Natural killer cell (primary cell): ENCODE measurements around the gene PHACTR1. TPM values are rescaled to one million over a fixed set of nuclear protein-coding genes. Genes with fewer than 3 reads are reported as not detected.

Experiments
- ATAC-seq, 3 donors: fragments of 150-1000 bp in 2 of 3; fragments of 200-7000 bp in 1 of 3; cut with Tn5 transposase; 1 replicate in 1 of 3; 2 replicates in 2 of 3; pipeline ENCODE4 v1.10.0; 2021; ENCODE audit warnings: mild to moderate bottlenecking in 2 of 3, moderate library complexity in 2 of 3
- DNase-seq, 2 donors: peaks; one replicate each; pipeline versions ENCODE4 v3.0.0 to v3.0.0-alpha.2; 2013 to 2021; ENCODE audit warnings: mixed read lengths in 1 of 2
- H3K27ac ChIP-seq: one replicate; pipeline ENCODE4 v1.5.1; 2013; ENCODE audit warnings: mild to moderate bottlenecking, low read length
- H3K27me3 ChIP-seq: one replicate; pipeline ENCODE4 v1.6.1; 2013; ENCODE audit warnings: low read length; ENCODE audit not compliant: control insufficient read depth, insufficient read depth
- H3K36me3 ChIP-seq: one replicate; pipeline ENCODE4 v1.6.1; 2013; ENCODE audit warnings: low read length; ENCODE audit not compliant: control insufficient read depth, insufficient read depth
- H3K4me1 ChIP-seq: one replicate; pipeline ENCODE4 v1.6.1; 2013; ENCODE audit warnings: low read length; ENCODE audit not compliant: control insufficient read depth, insufficient read depth
- H3K4me3 ChIP-seq: one replicate; pipeline ENCODE4 v1.5.1; 2013; ENCODE audit warnings: low read length
- H3K9me3 ChIP-seq: one replicate; pipeline ENCODE4 v1.6.1; 2013; ENCODE audit warnings: low read length; ENCODE audit not compliant: control insufficient read depth, insufficient read depth
- H3K27ac Mint-ChIP-seq, 2 donors: one replicate each; pipeline ENCODE4 v1.8.0; 2022; ENCODE audit warnings: mild to moderate bottlenecking in 2 of 2, mixed read lengths in 2 of 2, moderate library complexity in 1 of 2
- H3K27me3 Mint-ChIP-seq, 2 donors: one replicate each; pipeline ENCODE4 v1.8.0; 2022; ENCODE audit warnings: low read depth in 2 of 2, mixed read lengths in 2 of 2
- H3K36me3 Mint-ChIP-seq: one replicate; pipeline ENCODE4 v1.8.0; 2022; ENCODE audit warnings: mixed read lengths
- H3K4me1 Mint-ChIP-seq, 2 donors: one replicate each; pipeline ENCODE4 v1.8.0; 2022; ENCODE audit warnings: mixed read lengths in 2 of 2
- H3K4me3 Mint-ChIP-seq: one replicate; pipeline ENCODE4 v1.8.0; 2022; ENCODE audit warnings: mild to moderate bottlenecking, moderate library complexity, mixed read lengths
- H3K9me3 Mint-ChIP-seq, 2 donors: one replicate each; pipeline ENCODE4 v1.8.0; 2022; ENCODE audit warnings: mixed read lengths in 2 of 2
- CTCF ChIP-seq: fragments of 200-600 bp; IDR thresholded peaks from one replicate; pipeline ENCODE4 v1.8.0; 2022; ENCODE audit warnings: antibody characterized with exemption
- WGBS: methylation state at CpG from one replicate; pipeline ENCODE4 v1.1.7; 2013; ENCODE audit warnings: missing lambda C conversion rate; ENCODE audit not compliant: insufficient coverage; 5-methylcytosine and 5-hydroxymethylcytosine counted together
- intact Hi-C: fragments of 100-400 bp; cut with micrococcal nuclease; formaldehyde crosslinking; loops from one replicate; pipeline ENCODE4 v1.14.2; 2022
- total RNA-seq, 4 donors: library from RNA; stranded (reverse); fragments of 120-200 nt in 1 of 4; gene quantifications; one replicate each; pipeline versions ENCODE4 v1.2.3 to v1.2.4, GENCODE V29; 2013 to 2022

Gene PHACTR1
- total RNA-seq, 3 donors from 2014 or later (not counting 1 experiment from before 2014, with no cell fraction given): 5.2 to 19.0 (median 5.4) TPM

- Histone ChIP-seq H3K9me3 (no peaks in the 10 kb centered on the region), H3K4me1 (peaks cover 6% of the 10 kb centered on the region), H3K27me3 (peaks cover 9% of the 10 kb centered on the region), H3K36me3 (no peaks in the 10 kb centered on the region), H3K27ac (no peak overlapping the region), H3K4me3 (no peak overlapping the region)
- DNase-seq: no peak
- Mint-ChIP-seq H3K9me3 (no peaks in the 10 kb centered on the region), H3K27ac (no peak overlapping the region), H3K4me1 (peaks cover 0 to 6% of the 10 kb centered on the region in 2 donors), H3K4me3 (peak overlapping the region; percentile 85), H3K27me3 (peaks cover 38 to 64% of the 10 kb centered on the region in 2 donors), H3K36me3 (no peaks in the 10 kb centered on the region)
- TF ChIP-seq CTCF: no peak
- intact Hi-C loops: no loop called here
- no peak for ATAC-seq
- 73% methylated on average over 1 of the region's 1 CpG for WGBS
Measured at GRCh38 chr6:13012296-13012695, 295.7 kb downstream of the PHACTR1 start.

GRCh38 chr6:13012977-13013680, 296.6 kb downstream of the PHACTR1 start:
- Histone ChIP-seq H3K36me3 (no peaks in the 10 kb centered on the region), H3K27ac (no peak overlapping the region), H3K4me1 (peaks cover 6% of the 10 kb centered on the region), H3K9me3 (no peaks in the 10 kb centered on the region), H3K4me3 (peak overlapping the region; percentile 19), H3K27me3 (peaks cover 9% of the 10 kb centered on the region)
- ATAC-seq (peak in 1 of 3 donors; percentile 54), DNase-seq (peak in 1 of 2 donors; percentile 4)
- Mint-ChIP-seq H3K9me3 (no peaks in the 10 kb centered on the region), H3K4me1 (peaks cover 0 to 6% of the 10 kb centered on the region in 2 donors), H3K27ac (no peak overlapping the region), H3K36me3 (no peaks in the 10 kb centered on the region), H3K27me3 (peaks cover 39 to 60% of the 10 kb centered on the region in 2 donors), H3K4me3 (peak overlapping the region; percentile 85)
- intact Hi-C loops: no loop called here
- TF ChIP-seq CTCF: no peak
- WGBS: 9% methylated on average over 21 of the region's 21 CpGs

GRCh38 chr6:13013681-13014503, 297.3 kb downstream of the PHACTR1 start:
- peak in 1 of 2 donors; percentile 4 for DNase-seq
- Histone ChIP-seq H3K36me3 (no peaks in the 10 kb centered on the region), H3K27me3 (peaks cover 9% of the 10 kb centered on the region), H3K9me3 (no peaks in the 10 kb centered on the region), H3K4me3 (peak overlapping the region; percentile 19), H3K27ac (no peak overlapping the region), H3K4me1 (peaks cover 6% of the 10 kb centered on the region)
- Mint-ChIP-seq H3K9me3 (no peaks in the 10 kb centered on the region), H3K4me1 (peaks cover 0 to 6% of the 10 kb centered on the region in 2 donors), H3K27ac (no peak overlapping the region), H3K36me3 (no peaks in the 10 kb centered on the region), H3K4me3 (peak overlapping the region; percentile 85), H3K27me3 (peaks cover 36 to 56% of the 10 kb centered on the region in 2 donors)
- WGBS: 7% methylated on average over 83 of the region's 83 CpGs
- TF ChIP-seq CTCF: no peak
- peak in 1 of 3 donors; percentile 35 for ATAC-seq
- intact Hi-C loops: no loop called here
